Neural progenitor cell (in vitro differentiated cells): ENCODE measurements around the gene CNTNAP2.

Experiments used
- EZH2 ChIP-seq: fragments of 200-600 bp; sonication (generic); IDR thresholded peaks from 2 replicates; pipeline ENCODE4 v1.6.1; 2017; ENCODE audit warnings: antibody characterized with exemption, mild to moderate bottlenecking, moderate library complexity
- EZH2phosphoT487 ChIP-seq: fragments of 200-600 bp; sonication (generic); IDR thresholded peaks from 2 replicates; pipeline ENCODE4 v1.6.1; 2017; ENCODE audit warnings: antibody characterized with exemption
- TF ChIP-seq, protein P1 (sequence below): fragments of 200-600 bp; sonication (generic); IDR thresholded peaks from 2 replicates; pipeline ENCODE4 v1.5.1; 2017; ENCODE audit warnings: antibody characterized with exemption, mild to moderate bottlenecking

DNA sequence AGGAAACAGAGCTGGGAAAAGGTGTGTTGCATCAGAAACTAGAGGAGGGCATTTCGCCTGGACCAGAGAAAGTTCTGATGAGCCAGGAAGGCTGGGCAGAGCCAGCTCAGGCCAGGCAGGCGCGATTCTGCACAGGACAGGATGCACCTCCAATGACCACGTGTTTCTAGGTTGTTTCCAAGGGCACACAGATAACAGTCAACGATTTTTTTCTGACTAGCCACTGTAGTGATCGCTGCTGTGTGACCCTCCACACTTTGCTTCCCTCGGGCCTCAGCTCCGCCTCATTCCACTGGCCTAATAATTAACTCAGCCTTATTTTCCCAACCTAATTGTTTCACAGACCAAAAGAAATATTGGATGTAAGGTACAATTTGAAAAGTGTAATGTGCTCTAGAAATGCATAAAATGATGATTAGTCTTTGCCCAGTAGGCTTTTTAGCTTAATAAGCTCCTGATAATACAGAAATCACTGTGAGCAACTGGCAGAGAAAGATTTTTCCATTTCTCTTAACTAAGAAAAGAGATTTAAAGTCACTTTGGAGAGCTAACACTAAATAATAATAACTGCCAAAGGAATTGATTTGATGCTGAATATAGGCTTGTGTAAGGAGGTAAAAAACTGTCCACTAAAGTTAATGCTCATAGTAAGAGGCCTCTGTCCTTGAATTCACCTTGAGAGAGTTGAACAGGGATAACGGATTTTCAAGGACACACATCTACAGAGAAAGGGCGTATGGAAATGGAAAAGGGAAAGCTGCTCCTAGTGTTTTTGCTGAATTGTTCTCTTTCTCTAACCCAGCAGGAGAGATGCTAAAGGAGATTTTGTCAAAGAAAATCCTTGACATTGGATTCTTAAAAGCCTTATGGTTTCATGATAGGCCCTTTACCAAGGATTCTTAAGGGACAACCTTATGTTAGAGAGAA is 2183.0 kb downstream of the CNTNAP2 start:
- TF ChIP-seq, protein P1, sequence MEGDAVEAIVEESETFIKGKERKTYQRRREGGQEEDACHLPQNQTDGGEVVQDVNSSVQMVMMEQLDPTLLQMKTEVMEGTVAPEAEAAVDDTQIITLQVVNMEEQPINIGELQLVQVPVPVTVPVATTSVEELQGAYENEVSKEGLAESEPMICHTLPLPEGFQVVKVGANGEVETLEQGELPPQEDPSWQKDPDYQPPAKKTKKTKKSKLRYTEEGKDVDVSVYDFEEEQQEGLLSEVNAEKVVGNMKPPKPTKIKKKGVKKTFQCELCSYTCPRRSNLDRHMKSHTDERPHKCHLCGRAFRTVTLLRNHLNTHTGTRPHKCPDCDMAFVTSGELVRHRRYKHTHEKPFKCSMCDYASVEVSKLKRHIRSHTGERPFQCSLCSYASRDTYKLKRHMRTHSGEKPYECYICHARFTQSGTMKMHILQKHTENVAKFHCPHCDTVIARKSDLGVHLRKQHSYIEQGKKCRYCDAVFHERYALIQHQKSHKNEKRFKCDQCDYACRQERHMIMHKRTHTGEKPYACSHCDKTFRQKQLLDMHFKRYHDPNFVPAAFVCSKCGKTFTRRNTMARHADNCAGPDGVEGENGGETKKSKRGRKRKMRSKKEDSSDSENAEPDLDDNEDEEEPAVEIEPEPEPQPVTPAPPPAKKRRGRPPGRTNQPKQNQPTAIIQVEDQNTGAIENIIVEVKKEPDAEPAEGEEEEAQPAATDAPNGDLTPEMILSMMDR: no peak
- no peak for TF ChIP-seq EZH2phosphoT487
- no peak for TF ChIP-seq EZH2
